ENCODE measurements around the gene SYNGAP1. TPM values are rescaled to one million over a fixed set of nuclear protein-coding genes. Genes with fewer than 3 reads are reported as not detected.

The SYNGAP1 gene
- total and polyA plus RNA-seq, 2 of the 4 experiments (the other 2 are of a cell fraction): 1.4 to 17.0 TPM

Small RNA genes lying within 50 kb of the gene (microRNA-seq; reads per million reads assigned to microRNA genes)
- gene MIR5004 (ENCODE audit: unreplicated experiment): not detected
- gene RPL35AP4 (ENCODE audit: insufficient read depth, insufficient read length): not detected
- not detected for gene ZBTB9 (ENCODE audit: insufficient read depth, insufficient read length)

Small RNA genes lying within 50 kb of the gene (small RNA-seq; reads per million reads assigned to genes)
- 0 reads per million in 5 experiments for gene RPL35AP4
- gene ZBTB9: 0 reads per million in 5 experiments

Other genes with a start within 250 kb of the SYNGAP1 start
- under 0.01 TPM in 2 replicates for gene COL11A2, start 227.6 kb upstream of the SYNGAP1 start, total RNA-seq (2012; rRNA removed)
- 0.38 and 0.52 TPM in 2 replicates for gene COL11A2, start 227.6 kb upstream of the SYNGAP1 start, polyA plus RNA-seq (2012; rRNA removed)
- 16.7 and 18.6 TPM in 2 replicates for gene RXRB, start 219.4 kb upstream of the SYNGAP1 start, total RNA-seq (2012; rRNA removed)
- gene RXRB, start 219.4 kb upstream of the SYNGAP1 start, polyA plus RNA-seq (2012; rRNA removed): 46.9 and 53.7 TPM in 2 replicates
- gene SLC39A7, start 219.2 kb upstream of the SYNGAP1 start, total RNA-seq (2012; rRNA removed): 134 and 135 TPM in 2 replicates
- 196 and 208 TPM in 2 replicates for gene SLC39A7, start 219.2 kb upstream of the SYNGAP1 start, polyA plus RNA-seq (2012; rRNA removed)
- 1.6 and 1.9 TPM in 2 replicates for gene HSD17B8, start 215.4 kb upstream of the SYNGAP1 start, total RNA-seq (2012; rRNA removed)
- gene HSD17B8, start 215.4 kb upstream of the SYNGAP1 start, polyA plus RNA-seq (2012; rRNA removed): 3.4 and 4.3 TPM in 2 replicates
- gene RING1, start 211.6 kb upstream of the SYNGAP1 start, total RNA-seq (2012; rRNA removed): 14.9 and 16.4 TPM in 2 replicates
- gene RING1, start 211.6 kb upstream of the SYNGAP1 start, polyA plus RNA-seq (2012; rRNA removed): 38.2 and 40.8 TPM in 2 replicates
- gene VPS52, start 148.2 kb upstream of the SYNGAP1 start, total RNA-seq (2012; rRNA removed): 26.4 and 29.8 TPM in 2 replicates
- gene VPS52, start 148.2 kb upstream of the SYNGAP1 start, polyA plus RNA-seq (2012; rRNA removed): 54.6 and 57.8 TPM in 2 replicates
- 6,097 and 6,577 TPM in 2 replicates for gene RPS18, start 148.0 kb upstream of the SYNGAP1 start, total RNA-seq (2012; rRNA removed)
- gene RPS18, start 148.0 kb upstream of the SYNGAP1 start, polyA plus RNA-seq (2012; rRNA removed): 8,417 and 8,876 TPM in 2 replicates
- gene B3GALT4, start 142.9 kb upstream of the SYNGAP1 start, total RNA-seq (2012; rRNA removed): 0.72 and 0.83 TPM in 2 replicates
- gene B3GALT4, start 142.9 kb upstream of the SYNGAP1 start, polyA plus RNA-seq (2012; rRNA removed): 0.49 and 0.70 TPM in 2 replicates
- gene WDR46, start 130.8 kb upstream of the SYNGAP1 start, total RNA-seq (2012; rRNA removed): 68.9 and 73.8 TPM in 2 replicates
- 81.6 and 88.0 TPM in 2 replicates for gene WDR46, start 130.8 kb upstream of the SYNGAP1 start, polyA plus RNA-seq (2012; rRNA removed)
- 24.4 and 41.7 TPM in 2 replicates for gene PFDN6, start 130.5 kb upstream of the SYNGAP1 start, total RNA-seq (2012; rRNA removed)
- 76.5 and 92.1 TPM in 2 replicates for gene PFDN6, start 130.5 kb upstream of the SYNGAP1 start, polyA plus RNA-seq (2012; rRNA removed)
- 4.1 and 4.4 TPM in 2 replicates for gene RGL2, start 121.1 kb upstream of the SYNGAP1 start, total RNA-seq (2012; rRNA removed)
- gene RGL2, start 121.1 kb upstream of the SYNGAP1 start, polyA plus RNA-seq (2012; rRNA removed): 26.9 TPM in 2 replicates
- 12.5 and 13.1 TPM in 2 replicates for gene TAPBP, start 106.0 kb upstream of the SYNGAP1 start, total RNA-seq (2012; rRNA removed)
- gene TAPBP, start 106.0 kb upstream of the SYNGAP1 start, polyA plus RNA-seq (2012; rRNA removed): 62.5 and 63.3 TPM in 2 replicates
- gene ZBTB22, start 102.3 kb upstream of the SYNGAP1 start, total RNA-seq (2012; rRNA removed): 5.8 and 6.8 TPM in 2 replicates
- gene ZBTB22, start 102.3 kb upstream of the SYNGAP1 start, polyA plus RNA-seq (2012; rRNA removed): 12.7 and 13.0 TPM in 2 replicates
- 77.8 and 92.2 TPM in 2 replicates for gene DAXX, start 97.1 kb upstream of the SYNGAP1 start, total RNA-seq (2012; rRNA removed)
- gene DAXX, start 97.1 kb upstream of the SYNGAP1 start, polyA plus RNA-seq (2012; rRNA removed): 75.9 and 87.2 TPM in 2 replicates
- gene KIFC1, start 28.2 kb upstream of the SYNGAP1 start, total RNA-seq (2012; rRNA removed): 33.9 and 35.3 TPM in 2 replicates
- 40.6 and 41.9 TPM in 2 replicates for gene KIFC1, start 28.2 kb upstream of the SYNGAP1 start, polyA plus RNA-seq (2012; rRNA removed)
- gene PHF1, start 9.1 kb upstream of the SYNGAP1 start, total RNA-seq (2012; rRNA removed): 9.0 and 12.2 TPM in 2 replicates
- 47.2 and 50.8 TPM in 2 replicates for gene PHF1, start 9.1 kb upstream of the SYNGAP1 start, polyA plus RNA-seq (2012; rRNA removed)
- 122 and 136 TPM in 2 replicates for gene CUTA, start 2.0 kb upstream of the SYNGAP1 start, total RNA-seq (2012; rRNA removed)
- gene CUTA, start 2.0 kb upstream of the SYNGAP1 start, polyA plus RNA-seq (2012; rRNA removed): 427 and 483 TPM in 2 replicates
- gene ZBTB9, start 34.5 kb downstream of the SYNGAP1 start, total RNA-seq (2012; rRNA removed): 5.4 and 5.6 TPM in 2 replicates
- gene ZBTB9, start 34.5 kb downstream of the SYNGAP1 start, polyA plus RNA-seq (2012; rRNA removed): 4.7 and 5.9 TPM in 2 replicates
- gene BAK1, start 160.2 kb downstream of the SYNGAP1 start, total RNA-seq (2012; rRNA removed): 12.0 and 12.5 TPM in 2 replicates
- 18.2 and 19.0 TPM in 2 replicates for gene BAK1, start 160.2 kb downstream of the SYNGAP1 start, polyA plus RNA-seq (2012; rRNA removed)
- gene ITPR3, start 201.3 kb downstream of the SYNGAP1 start, total RNA-seq (2012; rRNA removed): 1.6 and 1.7 TPM in 2 replicates
- 3.7 and 4.1 TPM in 2 replicates for gene ITPR3, start 201.3 kb downstream of the SYNGAP1 start, polyA plus RNA-seq (2012; rRNA removed)